ENCODE data around the gene WDR88.
"Not testable (repeated sequence)": the region's sequence is repeated elsewhere in the genome, so short reads cannot be mapped to it uniquely, and the experiment has no call there.

WDR88 gene

DNA sequence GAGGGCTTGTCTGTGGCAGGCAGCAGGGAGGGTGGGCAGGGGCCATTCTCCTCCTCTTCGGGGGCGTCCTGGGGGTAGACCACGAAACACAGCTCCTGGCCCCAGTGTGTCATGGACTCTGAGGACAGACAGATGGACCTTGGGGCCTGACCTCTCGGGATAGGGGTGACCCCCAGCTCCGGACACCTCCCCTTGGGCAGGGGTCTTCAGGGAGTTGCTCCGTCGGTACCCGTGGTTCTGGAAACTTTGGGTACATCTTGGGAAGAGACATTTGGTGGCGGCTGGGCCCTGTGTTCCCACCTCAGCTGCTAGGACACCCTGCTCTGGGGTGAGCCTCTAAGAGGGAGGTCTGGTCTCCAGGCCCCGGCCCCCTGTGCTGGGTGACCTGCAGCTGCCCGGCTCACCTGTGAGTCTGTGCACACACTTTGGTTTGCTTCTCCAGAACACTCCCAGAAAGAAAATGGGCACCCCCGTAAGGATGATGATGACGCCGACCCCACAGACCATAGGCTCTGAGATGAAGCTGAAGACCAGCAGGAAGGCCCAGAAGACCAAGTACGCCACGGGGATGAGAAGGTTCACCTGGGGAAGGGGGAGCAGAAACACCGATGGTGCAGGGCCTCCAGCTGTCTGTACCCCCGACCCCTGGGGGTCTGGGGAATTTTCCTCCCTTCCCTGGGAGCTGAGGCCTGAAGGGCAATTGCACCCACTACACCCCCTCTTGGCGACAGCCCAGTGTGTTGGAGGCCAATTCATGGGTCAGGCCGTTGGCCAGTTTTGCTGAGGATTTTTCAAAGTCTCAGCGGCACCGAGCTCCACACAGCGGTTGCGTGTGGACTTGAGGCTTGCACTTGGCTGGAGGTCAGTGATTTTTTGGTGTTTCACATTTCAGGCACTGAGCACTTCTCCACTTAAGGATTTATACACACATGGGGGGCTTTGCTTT is 77.3 kb downstream of the WDR88 start:
- H3K4me1 ChIP-seq: no peaks in the 10 kb centered on the region
- TF ChIP-seq, protein P1, sequence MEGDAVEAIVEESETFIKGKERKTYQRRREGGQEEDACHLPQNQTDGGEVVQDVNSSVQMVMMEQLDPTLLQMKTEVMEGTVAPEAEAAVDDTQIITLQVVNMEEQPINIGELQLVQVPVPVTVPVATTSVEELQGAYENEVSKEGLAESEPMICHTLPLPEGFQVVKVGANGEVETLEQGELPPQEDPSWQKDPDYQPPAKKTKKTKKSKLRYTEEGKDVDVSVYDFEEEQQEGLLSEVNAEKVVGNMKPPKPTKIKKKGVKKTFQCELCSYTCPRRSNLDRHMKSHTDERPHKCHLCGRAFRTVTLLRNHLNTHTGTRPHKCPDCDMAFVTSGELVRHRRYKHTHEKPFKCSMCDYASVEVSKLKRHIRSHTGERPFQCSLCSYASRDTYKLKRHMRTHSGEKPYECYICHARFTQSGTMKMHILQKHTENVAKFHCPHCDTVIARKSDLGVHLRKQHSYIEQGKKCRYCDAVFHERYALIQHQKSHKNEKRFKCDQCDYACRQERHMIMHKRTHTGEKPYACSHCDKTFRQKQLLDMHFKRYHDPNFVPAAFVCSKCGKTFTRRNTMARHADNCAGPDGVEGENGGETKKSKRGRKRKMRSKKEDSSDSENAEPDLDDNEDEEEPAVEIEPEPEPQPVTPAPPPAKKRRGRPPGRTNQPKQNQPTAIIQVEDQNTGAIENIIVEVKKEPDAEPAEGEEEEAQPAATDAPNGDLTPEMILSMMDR (IDR thresholded peaks at IDR 0.05): no peak
- peaks cover 0 to 38% (median 30%) of the 10 kb centered on the region in 3 donors for H3K36me3 ChIP-seq
- no peaks in the 10 kb centered on the region for H3K9me3 ChIP-seq
- H3K27ac ChIP-seq: no peak overlapping the region
- intact Hi-C loops (cut with DNase I; ENCODE audit: low total_unique reads): no loop called here
- no peak for DNase-seq
- H3K27me3 ChIP-seq: no peaks in the 10 kb centered on the region
- H3K4me3 ChIP-seq: no peak overlapping the region

- H3K4me3 ChIP-seq; intact Hi-C loops (cut with DNase I; ENCODE audit: low total_unique reads); H3K27me3 ChIP-seq; H3K27ac ChIP-seq; H3K9me3 ChIP-seq; H3K4me1 ChIP-seq; DNase-seq: not testable (repeated sequence)
- peaks cover 0 to 31% (median 26%) of the 10 kb centered on the region in 3 donors for H3K36me3 ChIP-seq
Measured at GRCh38 chr19:33209850-33210230, 77.9 kb downstream of the WDR88 start.

DNA sequence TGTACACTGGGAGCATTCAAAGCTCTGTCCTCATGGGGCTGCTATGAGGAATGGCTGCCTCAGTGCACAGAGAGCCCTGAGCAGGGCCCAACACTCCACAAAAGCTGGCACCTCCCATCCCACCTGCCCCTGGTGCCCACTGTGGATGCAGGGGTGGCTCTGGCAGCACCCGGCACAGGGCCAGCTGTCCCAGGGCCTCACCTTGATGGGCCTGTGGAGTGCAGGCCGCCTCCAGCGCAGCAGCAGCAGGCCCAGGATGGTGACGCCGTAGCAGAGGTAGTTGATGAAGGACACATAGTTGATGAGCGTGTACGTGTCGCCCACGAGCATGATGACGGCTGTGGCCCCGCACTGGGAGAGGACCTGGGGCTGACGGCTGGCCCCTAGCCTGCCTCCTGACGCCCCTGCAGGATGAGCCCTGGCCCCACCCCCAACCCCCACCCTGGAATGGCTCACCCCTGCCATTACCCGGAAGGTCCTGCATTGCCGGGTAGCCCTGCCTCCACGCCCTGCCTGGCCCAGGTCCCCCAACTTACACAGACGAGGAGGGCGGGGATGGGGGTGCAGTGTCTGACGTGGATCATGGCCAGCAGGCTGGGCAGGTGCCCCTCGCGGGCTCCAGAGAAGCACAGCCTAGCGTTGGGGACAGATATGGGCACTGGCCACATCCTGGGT is 78.5 kb downstream of the WDR88 start:
- no peaks in the 10 kb centered on the region for H3K9me3 ChIP-seq
- DNase-seq: no peak
- intact Hi-C loops (cut with DNase I; ENCODE audit: low total_unique reads): no loop called here
- H3K4me3 ChIP-seq: no peak overlapping the region
- no peak overlapping the region for H3K27ac ChIP-seq
- H3K4me1 ChIP-seq: no peaks in the 10 kb centered on the region
- peaks cover 0 to 25% (median 20%) of the 10 kb centered on the region in 3 donors for H3K36me3 ChIP-seq
- H3K27me3 ChIP-seq: no peaks in the 10 kb centered on the region
- TF ChIP-seq, protein P1 (IDR thresholded peaks at IDR 0.05): no peak

DNA sequence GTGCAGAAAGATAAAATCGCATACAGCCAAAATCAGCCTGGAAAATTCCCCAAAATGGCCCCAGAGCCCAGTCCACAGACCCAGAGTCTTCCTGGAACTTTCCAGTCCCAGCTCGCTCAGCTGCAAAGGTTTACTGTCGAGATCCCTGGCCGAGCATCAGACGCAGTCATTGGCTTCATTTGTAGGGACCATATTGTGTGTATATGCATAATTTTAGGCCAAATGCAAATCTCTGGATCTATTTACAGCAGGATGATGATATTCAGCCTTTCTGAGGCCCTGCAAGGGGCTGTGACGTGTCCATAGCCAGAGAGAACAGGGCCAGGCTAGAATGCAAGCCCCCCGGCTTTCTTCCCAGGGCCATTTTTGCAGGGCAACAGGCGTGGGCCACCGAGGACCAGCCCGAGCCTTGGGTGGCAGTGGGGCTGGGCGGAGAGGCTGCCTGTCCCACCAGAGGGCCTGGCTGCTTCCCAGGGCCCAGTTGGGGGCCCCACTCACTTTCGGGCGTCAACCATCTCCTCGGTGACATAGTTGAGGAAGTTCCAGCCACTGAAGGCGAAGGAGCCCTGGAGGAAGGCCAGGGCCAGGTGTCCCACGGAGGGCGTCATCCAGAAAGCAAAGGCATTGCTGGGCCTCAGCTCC is 80.0 kb downstream of the WDR88 start:
- Histone ChIP-seq H3K4me1 (no peaks in the 10 kb centered on the region), H3K9me3 (no peaks in the 10 kb centered on the region), H3K27ac (no peak overlapping the region), H3K4me3 (no peak overlapping the region), H3K27me3 (peaks cover 0 to 9% of the 10 kb centered on the region in 2 donors), H3K36me3 (peaks cover 0 to 10% (median 6%) of the 10 kb centered on the region in 3 donors)
- TF ChIP-seq, protein P1 (IDR thresholded peaks at IDR 0.05): no peak
- intact Hi-C loops (cut with DNase I; ENCODE audit: low total_unique reads): no loop called here
- DNase-seq: no peak

GRCh38 chr19:33212436-33213172 is 80.7 kb downstream of the WDR88 start:
- Histone ChIP-seq H3K27me3 (peaks cover 0 to 12% of the 10 kb centered on the region in 2 donors), H3K36me3 (peaks cover 0 to 3% (median 0%) of the 10 kb centered on the region in 3 donors), H3K4me3 (no peak overlapping the region), H3K27ac (no peak overlapping the region), H3K4me1 (no peaks in the 10 kb centered on the region), H3K9me3 (no peaks in the 10 kb centered on the region)
- TF ChIP-seq, protein P1 (IDR thresholded peaks at IDR 0.05): no peak
- no peak for DNase-seq
- intact Hi-C loops (cut with DNase I; ENCODE audit: low total_unique reads): no loop called here
